Stimulated activated naive CD4-positive, alpha-beta T cell treated with Interleukin-2 at 50 U/mL for 16 hours (primary cell): ENCODE results near the gene G6PC3.

ENCODE experiments used
- DNase-seq: peaks from one replicate; lab custom pipeline; 2025; lab: John Stamatoyannopoulos, UW

The G6PC3 gene

GRCh38 chr17:44059101-44059892 is 11.2 kb upstream of the G6PC3 start:
- no peak for DNase-seq

GRCh38 chr17:44061446-44061845 is 9.1 kb upstream of the G6PC3 start:
- DNase-seq = no peak

- no peak for DNase-seq
Observed at GRCh38 chr17:44062871-44063270, 7.7 kb upstream of the G6PC3 start.

GRCh38 chr17:44063704-44064639 is 6.6 kb upstream of the G6PC3 start:
- DNase-seq = no peak

GRCh38 chr17:44065668-44066203 is 4.8 kb upstream of the G6PC3 start:
- no peak for DNase-seq

- DNase-seq = peak; percentile 84
Observed at GRCh38 chr17:44066204-44066930, 4.2 kb upstream of the G6PC3 start, which contains the start of gene LSM12. LSM12 (minus strand) TSS chr17:44066671; CDS start chr17:44066587, 84 bp downstream.

- DNase-seq = no peak
Observed at GRCh38 chr17:44067545-44067940, 3.0 kb upstream of the G6PC3 start.

GRCh38 chr17:44069974-44070454 is 521 bp upstream of the G6PC3 start:
- DNase-seq = no peak

- DNase-seq = no peak
Observed at GRCh38 chr17:44071198-44071520, 624 bp downstream of the G6PC3 start.

GRCh38 chr17:44071772-44072171 is 1.2 kb downstream of the G6PC3 start:
- DNase-seq = no peak

- no peak for DNase-seq
Observed at GRCh38 chr17:44074231-44074910, 3.8 kb downstream of the G6PC3 start.

- no peak for DNase-seq
Observed at GRCh38 chr17:44074911-44075285, 4.4 kb downstream of the G6PC3 start.

- DNase-seq = no peak
Observed at GRCh38 chr17:44075598-44076293, 5.2 kb downstream of the G6PC3 start.

- DNase-seq = no peak
Observed at GRCh38 chr17:44076716-44077594, 6.4 kb downstream of the G6PC3 start.

GRCh38 chr17:44077595-44077909 is 7.0 kb downstream of the G6PC3 start:
- no peak for DNase-seq

GRCh38 chr17:44078412-44078811 is 7.9 kb downstream of the G6PC3 start:
- no peak for DNase-seq

GRCh38 chr17:44079877-44080821 is 9.6 kb downstream of the G6PC3 start:
- no peak for DNase-seq

GRCh38 chr17:44081681-44082080 is 11.1 kb downstream of the G6PC3 start:
- no peak for DNase-seq
